IMR-90 (cell line): ENCODE results near the gene PRELID2. TPM values are rescaled to one million over a fixed set of nuclear protein-coding genes. Genes with fewer than 3 reads are reported as not detected.

ENCODE experiments used
- ATAC-seq: fragments of 200-7000 bp; cut with Tn5 transposase; 2 replicates; pipeline ENCODE4 v1.9.1; 2020; ENCODE audit warnings: low read depth, mild to moderate bottlenecking, moderate library complexity
- BruUV-seq: library from RNA; stranded (reverse); fragments of 400-500 nt; replicated peaks from 2 replicates; lab custom pipeline; 2021; lab: Mats Ljungman, UMichigan
- CTCF ChIA-PET: fragments of 300-600 bp; formaldehyde crosslinking; extraction: SDS; loops from one replicate; lab custom pipeline; 2021; ENCODE audit warnings: antibody characterized with exemption; lab: Yijun Ruan, JAX
- POLR2A ChIA-PET: fragments of 300-600 bp; sonication (Branson Sonifier 250); formaldehyde crosslinking; loops from one replicate; lab custom pipeline; 2022; ENCODE audit warnings: antibody characterized with exemption; ENCODE audit not compliant: unreplicated experiment; lab: Charles Lee
- DNase-seq: peaks from one replicate; pipeline ENCODE4 v3.0.0; 2013
- H2AFZ ChIP-seq: replicated peaks from 2 replicates; pipeline ENCODE3; 2013; ENCODE audit warnings: low read length, mild to moderate bottlenecking; ENCODE audit not compliant: poor library complexity
- H2AK5ac ChIP-seq: 2 replicates; pipeline ENCODE4 v1.6.1; 2013; ENCODE audit warnings: low read depth, low read length, inconsistent platforms
- H2AK9ac ChIP-seq: replicated peaks from 2 replicates; pipeline ENCODE3; 2013; ENCODE audit warnings: mild to moderate bottlenecking, low read depth, low read length, moderate library complexity; ENCODE audit not compliant: poor library complexity
- H2BK120ac ChIP-seq: 2 replicates; pipeline ENCODE4 v1.6.1; 2013; ENCODE audit warnings: low read depth, low read length, inconsistent platforms
- H2BK15ac ChIP-seq: 3 replicates; pipeline ENCODE4 v1.6.1; 2013; ENCODE audit warnings: low read depth, low read length, inconsistent platforms
- H2BK20ac ChIP-seq: 2 replicates; pipeline ENCODE4 v1.6.1; 2013; ENCODE audit warnings: low read depth, mild to moderate bottlenecking, inconsistent platforms, low read length, moderate library complexity
- H2BK5ac ChIP-seq: 2 replicates; pipeline ENCODE4 v1.6.1; 2013; ENCODE audit warnings: mild to moderate bottlenecking, low read depth, low read length, inconsistent platforms; ENCODE audit not compliant: poor library complexity, severe bottlenecking
- H3K14ac ChIP-seq: replicated peaks from 2 replicates; pipeline ENCODE4 v1.6.1; 2013; ENCODE audit warnings: low read depth, low read length, inconsistent platforms
- H3K18ac ChIP-seq: 2 replicates; pipeline ENCODE4 v1.6.1; 2013; ENCODE audit warnings: low read depth, low read length, control low read depth
- H3K23ac ChIP-seq: 2 replicates; pipeline ENCODE4 v1.6.1; 2013; ENCODE audit warnings: low read depth, low read length, inconsistent platforms
- H3K27ac ChIP-seq: 2 replicates; pipeline ENCODE4 v1.5.1; 2013; ENCODE audit warnings: mild to moderate bottlenecking, control low read depth, low read length; ENCODE audit not compliant: insufficient read depth
- H3K27me3 ChIP-seq: 2 replicates; pipeline ENCODE4 v1.6.1; 2013; ENCODE audit warnings: low read length; ENCODE audit not compliant: control insufficient read depth, insufficient read depth
- H3K36me3 ChIP-seq: 2 replicates; pipeline ENCODE4 v1.6.1; 2013; ENCODE audit warnings: low read length, mixed read lengths; ENCODE audit not compliant: control insufficient read depth, insufficient read depth
- H3K4ac ChIP-seq: 2 replicates; pipeline ENCODE4 v1.6.1; 2013; ENCODE audit warnings: low read depth, low read length, inconsistent platforms
- H3K4me1 ChIP-seq: 2 replicates; pipeline ENCODE4 v1.6.1; 2013; ENCODE audit warnings: low read length, mixed read lengths; ENCODE audit not compliant: control insufficient read depth, insufficient read depth
- H3K4me2 ChIP-seq: 2 replicates; pipeline ENCODE4 v1.6.1; 2013; ENCODE audit warnings: low read depth, mild to moderate bottlenecking, control low read depth, low read length, moderate library complexity
- H3K4me3 ChIP-seq: 2 replicates; pipeline ENCODE4 v1.5.1; 2013; ENCODE audit warnings: low read depth, mild to moderate bottlenecking, control low read depth, low read length, moderate library complexity; ENCODE audit not compliant: insufficient read depth
- H3K56ac ChIP-seq: 2 replicates; pipeline ENCODE4 v1.6.1; 2013; ENCODE audit warnings: low read length, inconsistent platforms; ENCODE audit not compliant: insufficient read depth; ENCODE audit errors: extremely low read depth
- H3K79me1 ChIP-seq, 2 experiments: 2 replicates each; pipeline ENCODE4 v1.6.1; 2013; ENCODE audit warnings: low read length in 2 of 2, inconsistent platforms in 1 of 2, low read depth in 1 of 2
- H3K9ac ChIP-seq: 2 replicates; pipeline ENCODE4 v1.6.1; 2013; ENCODE audit warnings: low read depth, low read length, control low read depth
- H3K9me1 ChIP-seq: 2 replicates; pipeline ENCODE4 v1.6.1; 2013; ENCODE audit warnings: low read length, inconsistent platforms; ENCODE audit not compliant: insufficient read depth
- H3K9me3 ChIP-seq: 2 replicates; pipeline ENCODE4 v1.6.1; 2013; ENCODE audit warnings: low read length; ENCODE audit not compliant: control insufficient read depth, insufficient read depth
- H4K20me1 ChIP-seq: 2 replicates; pipeline ENCODE4 v1.6.1; 2013; ENCODE audit warnings: low read length, inconsistent platforms; ENCODE audit not compliant: insufficient read depth
- H4K5ac ChIP-seq: 2 replicates; pipeline ENCODE4 v1.6.1; 2013; ENCODE audit warnings: mild to moderate bottlenecking, low read depth, low read length, control low read depth
- H4K8ac ChIP-seq, 2 experiments: 2 replicates each; pipeline ENCODE4 v1.6.1; 2013; ENCODE audit warnings: low read depth in 2 of 2, low read length in 2 of 2, control low read depth in 1 of 2, inconsistent platforms in 1 of 2
- H4K91ac ChIP-seq: 2 replicates; pipeline ENCODE4 v1.6.1; 2013; ENCODE audit warnings: low read depth, low read length, inconsistent platforms; ENCODE audit not compliant: insufficient read depth
- FOS ChIP-seq: fragments of 150-350 bp; IDR thresholded peaks from 2 replicates; pipeline ENCODE4 v1.6.1; 2016; ENCODE audit warnings: low read depth, low read length
- SMC3 ChIP-seq: fragments of 150-350 bp; IDR thresholded peaks from 2 replicates; pipeline ENCODE4 v1.6.1; 2016; ENCODE audit warnings: low read depth, mild to moderate bottlenecking, antibody characterized with exemption, low read length, moderate library complexity
- WGBS, 2 experiments: methylation state at CpG; one replicate each; pipeline versions ENCODE4 v1.1.5 to v1.1.7; 2013; ENCODE audit warnings: missing lambda C conversion rate in 2 of 2; ENCODE audit not compliant: insufficient read length in 1 of 2; ENCODE audit errors: extremely low coverage in 2 of 2; 5-methylcytosine and 5-hydroxymethylcytosine counted together
- dilution Hi-C: fragments of 300-500 bp; cut with HindIII; formaldehyde crosslinking; loops from one replicate; pipeline ENCODE4 v1.14.3; 2018; ENCODE audit warnings: low sequenced_read_pairs; ENCODE audit not compliant: unreplicated experiment
- in situ Hi-C: fragments of 300-500 bp; cut with MboI; formaldehyde crosslinking; loops from 3 replicates; pipeline ENCODE4 v1.14.3; 2019; ENCODE audit warnings: low sequenced_read_pairs, inconsistent platforms, mixed read lengths
- intact Hi-C: fragments of 100-400 bp; cut with micrococcal nuclease; formaldehyde crosslinking; loops from 2 replicates; pipeline ENCODE4 v1.10.0; 2022
- polyA plus RNA-seq, 3 experiments: library from polyadenylated mRNA; depleted of rRNA; stranded (reverse); fragments of >200 nt; gene quantifications; 2 replicates each; pipeline ENCODE4 v1.2.3, GENCODE V29; 2012; ENCODE audit warnings: low replicate concordance in 1 of 3
- total RNA-seq: library from RNA; depleted of rRNA; stranded (reverse); fragments of >200 nt; gene quantifications from 2 replicates; pipeline ENCODE4 v1.2.3, GENCODE V29; 2012

Gene PRELID2
- total and polyA plus RNA-seq, 2 of the 4 experiments (the other 2 are of a cell fraction), result 4.9 to 8.6 TPM

DNA sequence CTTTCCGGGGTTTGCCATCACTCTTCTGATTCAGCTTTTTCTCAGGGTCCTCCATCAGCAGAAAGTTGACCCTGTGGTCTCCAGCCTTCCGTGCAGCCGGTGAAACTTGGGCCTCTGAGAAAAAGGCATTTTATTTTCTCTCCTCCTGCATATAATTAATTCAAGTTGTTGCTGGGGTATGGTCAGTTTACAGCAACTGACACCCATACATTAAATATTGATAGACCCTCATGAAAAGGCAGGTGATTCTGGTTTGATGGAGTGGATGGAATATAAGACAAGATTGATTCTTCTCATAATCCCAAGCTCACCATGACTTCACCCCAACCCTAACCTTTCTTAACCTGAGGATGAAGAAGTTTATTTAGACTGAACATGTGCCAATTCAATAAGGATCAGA is 37.8 kb upstream of the PRELID2 start, which contains the start of gene GRXCR2:
GRXCR2 (minus strand) TSS at position 101 of the 400 bp plus-strand sequence; CDS start at position 55, 46 bp downstream.
- Histone ChIP-seq H3K4me2 (no peak within 1 kb of the TSS), H3K14ac (no peak within 1 kb of the TSS), H2AK5ac (no peak within 1 kb of the TSS), H2AFZ (no peak within 1 kb of the TSS), H4K20me1 (no peaks in the 10 kb centered on the region), H3K36me3 (no peaks in the 10 kb centered on the region), H3K4me3 (no peak within 1 kb of the TSS), H3K23ac (no peak within 1 kb of the TSS), H4K8ac (no peak within 1 kb of the TSS), H3K9me3 (no peaks in the 10 kb centered on the region), H2BK20ac (no peak within 1 kb of the TSS), H2AK9ac (no peak within 1 kb of the TSS), H3K56ac (no peak within 1 kb of the TSS), H3K27ac (no peak within 1 kb of the TSS), H3K9ac (no peak within 1 kb of the TSS), H3K9me1 (no peaks in the 10 kb centered on the region), H3K18ac (no peak within 1 kb of the TSS), H2BK5ac (no peak within 1 kb of the TSS), H3K79me1 (no peaks in the 10 kb centered on the region), H2BK15ac (no peak within 1 kb of the TSS), H2BK120ac (no peak within 1 kb of the TSS), H4K5ac (no peak within 1 kb of the TSS), H3K4me1 (no peaks in the 10 kb centered on the region), H3K27me3 (peaks cover 9% of the 10 kb centered on the region), H3K4ac (no peak within 1 kb of the TSS), H4K91ac (no peak within 1 kb of the TSS)
- no CpG with 5 or more reads among the region's 3 CpGs for WGBS, 2 experiments
- POLR2A ChIA-PET, result no interaction called here
- in situ Hi-C loops (no loop called here), dilution Hi-C loops (no loop called here), intact Hi-C loops (no loop called here)
- CTCF ChIA-PET, result no interaction called here
- DNase-seq, result no peak
- ATAC-seq, result no peak
- BruUV-seq, result no TSS peak
- TF ChIP-seq SMC3 (no peak), FOS (no peak)
